NCI-H2196 (cell line): ENCODE measurements around the gene MID1IP1.

ENCODE experiments used
- DNase-seq: peaks from one replicate; lab custom pipeline; 2025; ENCODE audit not compliant: unreplicated experiment; lab: John Stamatoyannopoulos, UW

Gene MID1IP1

DNA sequence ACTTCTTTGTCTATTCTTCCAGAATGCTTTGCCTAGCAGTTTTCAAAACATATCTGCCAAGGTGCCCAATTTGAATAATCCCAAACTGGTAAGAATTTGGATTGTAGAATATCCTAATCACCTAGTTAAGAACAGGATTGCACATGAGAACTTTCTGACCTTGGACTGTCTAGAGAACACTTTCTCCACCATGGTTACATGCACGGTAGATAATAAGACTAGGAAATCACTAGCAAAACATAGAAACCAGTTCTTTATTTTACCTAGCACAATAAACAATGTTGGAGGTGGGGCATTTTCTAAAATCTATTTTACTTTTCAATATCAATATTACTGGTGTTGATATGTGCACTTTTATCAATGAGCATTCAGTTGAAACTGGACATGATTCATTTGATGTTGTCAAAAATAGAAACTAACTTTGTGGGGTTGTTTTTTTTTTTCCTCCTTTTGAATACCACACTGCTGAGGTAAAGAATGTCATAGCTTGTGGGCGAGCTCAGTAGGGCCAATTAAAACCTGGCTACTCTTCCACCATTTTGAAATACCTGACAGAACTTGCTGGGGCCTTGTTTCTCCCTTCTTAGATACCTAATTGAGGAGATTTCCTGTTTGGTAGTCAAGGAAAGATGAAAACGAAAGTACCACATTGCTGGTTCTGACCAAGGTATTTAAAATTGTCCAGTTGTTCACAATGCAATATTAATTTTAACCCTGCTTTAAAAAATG lies 10.4 kb downstream of the MID1IP1 start:
- DNase-seq, result no peak

DNA sequence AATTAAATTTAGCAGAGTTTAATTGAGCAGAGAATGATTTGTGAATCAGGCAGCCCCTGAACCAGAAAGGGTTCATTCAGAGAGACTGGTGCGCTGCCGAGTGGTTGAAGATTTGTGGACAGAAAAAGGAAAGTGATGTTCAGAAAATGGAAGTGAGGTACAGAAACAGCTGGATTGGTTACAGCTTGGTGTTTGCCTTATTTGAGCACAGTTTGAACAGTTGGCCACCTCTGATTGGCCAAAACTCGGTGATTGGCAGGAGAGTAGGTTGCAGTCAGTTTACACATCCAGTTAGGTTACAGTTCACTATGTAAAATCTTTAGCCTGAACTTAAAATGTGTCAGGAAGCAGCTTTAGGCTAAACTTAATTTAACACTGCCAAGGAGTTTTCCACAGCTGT lies 14.9 kb downstream of the MID1IP1 start:
- DNase-seq, result no peak

DNA sequence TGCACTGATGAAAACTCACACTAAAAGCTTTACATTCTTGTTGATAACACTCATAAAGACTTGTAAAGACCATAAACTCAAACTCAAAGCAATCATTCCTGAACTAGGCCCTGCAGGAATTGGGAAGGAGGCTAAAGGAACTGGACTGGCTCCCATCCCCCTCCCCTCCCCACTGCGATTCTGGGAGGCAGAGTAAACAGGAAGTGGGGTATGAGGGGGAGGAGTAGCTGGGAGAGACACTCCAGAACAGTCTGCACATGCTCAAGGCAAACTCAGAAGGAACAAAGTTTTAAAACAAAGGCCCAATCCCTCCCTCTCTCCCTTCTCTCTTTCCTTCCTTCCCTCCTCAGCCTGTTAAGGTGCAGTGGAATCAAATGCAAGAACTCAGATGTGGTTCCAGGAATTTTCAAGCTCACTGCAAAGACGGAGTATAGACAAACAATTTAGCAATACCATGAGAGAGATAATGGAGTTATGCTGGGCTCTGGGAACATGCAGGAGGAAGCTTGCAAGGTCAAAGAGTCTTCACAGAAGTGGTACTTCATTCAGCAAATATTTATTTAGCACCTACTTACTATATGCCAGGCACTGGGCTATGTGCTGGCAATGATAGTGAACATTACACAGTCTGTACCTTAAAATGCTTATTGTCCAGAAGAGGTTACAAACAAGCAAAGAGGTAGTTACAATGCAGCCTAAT lies 15.9 kb downstream of the MID1IP1 start:
- no peak for DNase-seq

DNA sequence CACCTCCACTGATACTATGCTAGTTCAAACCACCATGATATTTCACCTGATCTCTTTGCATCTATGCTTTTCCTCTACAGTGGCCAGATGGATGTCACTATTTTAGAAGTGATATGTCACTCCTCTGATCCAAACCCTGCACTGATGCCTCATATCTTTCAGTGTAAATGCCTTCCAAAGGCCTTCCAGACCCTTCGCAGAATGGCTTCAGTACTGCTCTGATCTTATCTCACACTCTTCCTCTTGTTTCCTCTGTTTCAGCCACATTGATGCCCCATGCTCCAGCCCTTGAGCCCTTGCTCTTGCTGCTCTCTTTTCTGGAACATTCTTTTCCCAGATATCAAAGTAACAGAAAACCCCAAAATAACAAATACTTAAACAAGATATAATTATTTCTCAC lies 17.9 kb downstream of the MID1IP1 start:
- no peak for DNase-seq

DNA sequence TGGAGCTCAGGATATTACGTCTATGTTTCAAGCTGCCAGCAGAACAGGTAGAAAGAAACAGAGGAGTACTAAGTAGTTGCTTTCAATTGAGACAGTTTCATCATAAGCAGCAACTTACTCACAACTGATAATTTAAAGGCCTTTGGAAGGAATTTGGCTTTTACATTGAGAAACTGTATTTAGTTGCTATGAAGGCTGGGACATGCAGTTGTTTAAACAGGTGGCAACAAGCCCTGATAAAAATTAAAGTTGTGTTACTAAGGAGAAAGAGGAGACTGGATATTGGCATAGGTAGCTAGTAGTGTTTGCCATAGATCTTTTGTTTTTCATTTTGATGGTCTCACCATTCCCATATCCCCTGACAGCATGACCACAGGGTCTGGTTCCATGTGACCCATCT lies 18.4 kb downstream of the MID1IP1 start:
- no peak for DNase-seq

DNA sequence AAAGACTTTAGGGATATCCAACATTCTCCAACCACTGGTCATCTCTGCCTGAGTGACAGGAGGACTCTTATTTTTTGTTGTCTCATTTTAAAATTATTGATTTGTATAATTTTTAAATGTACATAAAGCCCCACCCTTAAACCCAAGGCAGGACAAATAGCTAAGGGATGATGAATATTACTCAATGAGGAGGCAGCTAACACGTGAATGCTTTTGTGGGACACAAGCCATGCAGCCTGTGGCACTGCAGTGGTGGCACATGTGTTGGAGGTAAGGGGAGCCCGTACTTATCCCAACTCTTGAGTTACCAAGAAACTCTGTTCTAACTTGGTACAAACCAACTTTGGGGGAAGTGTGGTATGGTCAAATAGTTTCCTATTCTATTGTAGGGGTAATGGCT lies 19.5 kb downstream of the MID1IP1 start:
- DNase-seq, result no peak

DNA sequence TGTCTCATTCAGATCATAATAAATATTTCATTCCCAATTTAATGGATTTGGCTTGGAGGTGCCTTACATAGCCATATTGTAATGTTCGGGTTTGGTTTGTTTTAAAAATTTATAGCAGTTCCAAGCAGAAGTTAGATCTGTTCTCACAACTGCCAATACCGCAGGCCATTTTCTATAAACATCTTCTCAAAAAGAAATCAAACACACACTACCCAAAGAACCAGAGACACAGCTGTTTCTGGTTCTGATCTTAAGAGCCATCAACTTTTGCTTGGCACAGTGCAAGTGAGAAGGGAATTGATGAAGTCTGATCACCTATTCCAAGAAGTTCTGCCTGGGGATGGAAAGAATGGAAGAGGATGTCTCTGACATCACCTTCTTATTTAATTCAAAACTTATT lies 22.9 kb downstream of the MID1IP1 start:
- DNase-seq, result no peak

DNA sequence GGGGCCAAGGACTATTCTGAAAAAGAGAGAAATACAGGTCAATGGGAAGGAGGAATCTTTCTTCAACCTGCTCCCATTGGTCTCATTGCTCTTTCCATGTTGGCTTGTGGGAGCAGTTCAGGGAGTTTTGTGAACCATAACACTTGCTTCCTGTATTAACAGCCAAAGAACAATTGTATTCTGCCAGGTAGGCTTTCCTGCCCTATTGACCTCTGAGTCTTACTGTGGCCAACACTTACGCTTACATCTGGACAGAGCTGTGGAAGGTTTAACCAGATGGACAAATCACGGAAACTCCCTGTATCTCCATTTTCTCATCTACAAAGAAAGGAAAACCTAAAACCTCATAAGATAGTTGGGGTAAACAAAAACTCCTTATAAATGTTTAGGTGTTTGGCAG lies 30.7 kb downstream of the MID1IP1 start:
- DNase-seq, result no peak

DNA sequence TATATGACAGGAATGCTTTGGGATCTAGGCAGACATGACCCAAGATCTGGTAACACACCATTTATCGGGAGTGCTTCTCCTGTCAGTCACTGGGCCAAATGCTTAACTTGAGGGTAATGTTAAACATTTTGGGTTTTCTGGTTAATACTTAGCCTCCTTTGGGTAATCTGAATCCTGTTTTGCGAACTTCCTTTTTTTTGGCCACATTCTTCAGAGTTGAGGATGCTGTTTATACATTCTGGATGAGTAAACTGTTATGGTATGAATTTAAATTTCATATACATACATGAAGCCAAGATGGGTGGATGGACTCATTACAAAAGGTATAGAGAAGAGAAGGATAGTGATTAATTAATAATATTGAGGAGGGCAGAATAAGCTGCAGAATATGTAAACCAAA lies 36.1 kb downstream of the MID1IP1 start:
- no peak for DNase-seq

DNA sequence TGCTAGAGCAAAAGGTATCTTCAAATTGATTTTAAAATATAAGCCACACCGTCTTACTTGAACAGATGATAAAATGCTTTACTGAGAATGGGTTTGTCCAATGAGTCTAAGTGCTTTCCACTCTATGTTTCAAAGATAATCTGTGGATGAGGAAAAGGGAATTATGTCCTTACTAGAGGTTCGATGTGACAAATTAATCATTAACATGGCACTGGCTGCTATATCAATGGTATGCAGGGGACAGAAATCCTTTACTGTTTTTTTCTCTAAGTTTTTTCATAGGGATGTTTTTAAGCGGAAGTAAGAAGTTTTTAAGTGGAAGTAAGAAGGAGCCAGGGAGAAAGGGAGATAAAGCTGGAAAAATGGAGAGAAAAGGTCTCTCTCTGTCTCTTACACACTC lies 38.0 kb downstream of the MID1IP1 start:
- DNase-seq, result no peak

DNA sequence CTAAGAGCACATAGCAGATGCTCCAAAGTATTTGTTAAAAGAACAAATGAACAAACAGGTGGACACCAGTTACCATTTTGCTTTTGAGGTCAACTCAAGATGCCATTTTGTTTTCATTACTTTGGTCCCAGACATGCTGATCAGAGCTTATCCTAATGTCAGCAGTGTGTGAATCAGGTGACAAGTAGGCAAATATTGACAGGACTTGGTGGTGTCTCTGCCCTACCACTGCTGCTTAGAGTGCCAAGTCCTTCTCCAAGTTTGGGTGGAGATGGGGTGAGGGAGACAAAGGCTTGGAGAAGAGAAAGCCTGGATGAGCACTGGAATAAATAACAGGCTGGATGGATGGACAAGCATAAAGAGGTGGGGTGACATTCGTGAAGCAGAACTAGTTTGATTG lies 38.7 kb downstream of the MID1IP1 start:
- no peak for DNase-seq

DNA sequence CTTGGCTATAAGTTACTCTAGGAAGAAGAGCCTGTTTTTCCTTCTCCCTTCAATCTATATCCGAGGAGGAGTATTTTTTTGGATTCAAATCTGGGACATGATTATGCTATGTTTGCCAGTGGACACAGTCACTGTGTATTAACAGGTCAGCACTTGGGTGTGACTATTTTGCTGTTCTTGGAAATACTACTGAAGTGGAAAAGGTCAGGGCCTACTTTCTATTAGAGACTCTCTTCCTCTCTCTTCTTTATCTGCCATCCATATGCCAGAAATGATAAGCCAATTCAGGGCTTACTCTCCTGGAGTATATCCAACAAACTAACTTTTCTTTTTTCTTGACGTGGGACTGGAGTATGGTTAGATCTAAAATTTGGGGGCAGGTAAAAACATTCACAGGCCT lies 40.5 kb downstream of the MID1IP1 start:
- DNase-seq, result no peak

DNA sequence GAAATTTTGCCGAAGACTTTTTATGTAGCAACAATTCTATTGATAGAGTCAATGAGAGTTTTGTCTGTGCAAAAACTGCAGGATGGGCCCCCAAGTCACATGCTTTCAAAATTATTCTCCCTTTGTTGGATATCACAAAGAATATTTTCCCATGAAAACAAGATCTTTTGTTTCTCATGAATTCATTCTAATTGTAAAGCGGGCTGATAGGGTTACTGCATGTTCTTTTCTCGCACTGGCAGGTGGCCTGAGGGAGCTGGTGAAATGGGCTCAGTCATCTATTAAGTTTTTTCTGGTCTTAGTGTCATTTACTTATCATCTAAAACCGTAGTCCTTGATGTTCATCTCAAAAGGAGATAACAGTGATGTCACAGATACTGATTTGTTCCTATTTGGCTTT lies 44.2 kb downstream of the MID1IP1 start:
- DNase-seq, result no peak

DNA sequence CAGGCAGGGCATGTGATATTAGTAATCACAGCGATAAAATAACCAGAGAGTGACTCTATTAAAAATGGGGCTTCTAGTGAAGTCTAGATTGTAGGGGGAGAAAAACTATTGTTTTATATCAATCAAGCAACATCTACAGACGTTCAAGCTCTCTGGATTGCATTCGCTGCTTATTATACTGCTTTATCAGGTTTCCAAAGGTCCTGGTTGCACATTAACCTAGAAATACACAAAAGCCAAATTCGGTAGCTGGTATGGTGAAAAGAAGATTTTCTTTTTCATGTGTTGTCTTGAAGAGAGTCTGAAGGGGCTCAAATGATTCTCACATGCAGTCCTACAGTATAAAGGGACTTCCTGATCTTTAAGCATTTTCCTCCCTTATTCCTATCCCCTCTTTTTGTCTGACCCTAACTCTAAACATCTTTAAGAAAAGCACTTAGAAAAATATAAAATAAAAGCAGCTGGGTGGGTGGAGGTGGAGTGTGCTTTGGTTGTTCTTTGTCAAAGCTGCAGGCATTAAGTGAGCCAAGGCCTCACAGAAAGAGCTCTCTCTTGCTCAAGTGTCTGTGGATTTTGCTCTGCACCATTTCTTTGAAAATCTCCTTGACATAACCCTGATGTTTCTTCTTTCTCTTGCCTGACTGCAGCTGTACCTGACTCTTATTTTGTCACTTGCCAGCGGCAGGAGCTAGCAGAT lies 46.1 kb downstream of the MID1IP1 start:
- no peak for DNase-seq

DNA sequence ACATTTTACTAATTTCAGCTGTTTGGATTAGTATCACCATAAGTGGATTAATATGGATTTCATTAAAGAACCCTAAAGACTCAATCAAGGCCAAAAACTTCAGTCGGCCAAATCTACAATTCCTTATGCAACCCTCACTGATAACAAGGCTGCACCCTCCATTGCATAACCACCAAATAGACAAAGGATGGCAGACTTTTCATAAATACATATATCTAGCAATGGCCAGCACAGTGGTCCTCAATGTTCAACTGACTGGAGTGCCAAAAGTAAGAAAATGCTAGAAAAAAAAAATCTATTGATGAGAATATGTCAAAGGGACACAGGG lies 46.6 kb downstream of the MID1IP1 start:
- no peak for DNase-seq

DNA sequence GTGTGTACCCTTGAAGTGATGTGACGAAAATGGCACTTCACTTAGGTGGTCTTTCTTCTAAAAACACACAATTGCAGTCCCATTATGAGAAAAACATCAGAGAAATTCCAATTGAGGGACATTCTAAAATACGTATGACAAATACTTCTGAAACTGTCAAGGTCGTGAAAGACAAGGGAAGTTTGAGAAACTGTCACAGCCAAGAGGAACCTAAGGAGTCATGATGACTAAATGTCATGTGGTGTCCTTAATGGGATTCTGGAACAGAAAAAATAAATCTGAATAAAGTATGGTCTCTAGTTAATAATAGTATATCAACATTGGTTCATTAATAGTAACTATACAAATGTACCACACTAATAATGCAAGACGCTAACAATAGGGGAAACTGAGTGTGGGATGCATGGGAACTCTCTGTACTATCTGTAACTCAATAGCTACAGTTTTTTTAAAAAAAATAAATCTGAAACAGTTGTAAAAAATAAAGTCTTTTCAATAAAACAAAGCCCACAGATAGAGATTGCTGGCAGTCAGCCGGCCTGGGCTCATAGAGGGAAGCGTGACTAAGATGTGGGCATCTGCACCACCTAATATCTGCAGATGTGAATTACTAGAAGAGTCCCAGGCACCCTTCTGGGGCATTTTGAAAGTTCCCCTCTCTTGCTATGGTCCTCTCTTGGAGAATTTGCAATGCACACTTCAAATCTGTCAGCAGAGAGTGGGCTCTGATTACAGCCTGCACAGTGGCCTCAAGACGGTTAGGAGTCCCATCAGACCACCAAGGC lies 47.6 kb downstream of the MID1IP1 start:
- no peak for DNase-seq

DNA sequence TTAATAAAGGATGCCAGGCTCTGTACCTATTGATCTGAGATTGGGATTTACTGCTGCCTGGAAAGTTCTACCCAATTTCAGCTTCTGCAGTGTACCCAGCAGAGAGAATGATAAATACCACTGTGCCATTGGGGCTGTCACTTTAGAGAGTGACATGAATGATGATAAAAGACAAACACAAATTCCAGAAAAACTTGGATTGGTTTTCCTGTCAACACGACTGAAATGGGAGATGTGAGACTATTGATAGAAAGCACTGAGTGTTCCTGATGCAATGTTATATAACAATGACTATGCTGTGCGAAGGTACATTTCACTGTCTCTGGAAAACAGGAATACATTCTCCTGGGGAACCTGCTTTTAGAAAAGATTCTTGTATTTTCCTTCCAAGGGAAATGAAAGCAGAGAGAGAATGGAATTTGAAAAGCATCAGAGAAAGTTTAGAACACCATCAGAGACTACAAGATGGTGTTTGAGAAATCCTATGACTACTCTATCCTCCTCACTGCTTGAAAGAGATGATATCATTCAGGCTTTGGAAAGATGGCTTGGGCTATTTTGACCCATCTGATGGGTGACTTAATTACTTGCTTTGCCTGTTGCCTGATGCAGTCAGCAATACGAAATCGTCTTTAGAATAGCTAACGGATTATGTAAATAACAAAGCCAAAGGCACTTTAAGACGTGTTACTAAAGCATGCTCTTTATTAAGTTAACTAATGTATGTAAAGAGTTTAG lies 49.7 kb downstream of the MID1IP1 start:
- no peak for DNase-seq

DNA sequence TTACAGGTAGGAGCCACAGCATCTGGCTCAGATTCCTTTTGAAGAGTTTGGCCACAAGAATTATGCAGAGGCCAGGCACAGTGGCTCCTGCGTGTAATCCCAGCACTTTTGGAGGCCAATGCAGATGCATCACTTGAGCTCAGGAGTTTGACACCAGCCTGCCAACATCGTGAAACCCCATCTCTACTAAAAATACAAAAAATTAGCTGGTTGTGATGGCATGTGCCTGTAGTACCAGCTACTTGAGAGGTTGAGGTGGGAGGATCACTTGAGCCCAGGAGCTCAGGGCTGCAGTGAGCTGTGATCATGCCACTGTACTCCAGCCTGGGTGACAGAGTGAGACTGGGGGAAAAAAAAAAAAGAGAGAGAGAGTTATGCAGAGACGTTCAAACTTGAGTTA lies 53.0 kb downstream of the MID1IP1 start:
- no peak for DNase-seq
